ENCODE data around the gene LYPD1. TPM values are rescaled to one million over a fixed set of nuclear protein-coding genes. Genes with fewer than 3 reads are reported as not detected.

The LYPD1 gene
- total RNA-seq, 1 donor, result 25.2 TPM

DNA sequence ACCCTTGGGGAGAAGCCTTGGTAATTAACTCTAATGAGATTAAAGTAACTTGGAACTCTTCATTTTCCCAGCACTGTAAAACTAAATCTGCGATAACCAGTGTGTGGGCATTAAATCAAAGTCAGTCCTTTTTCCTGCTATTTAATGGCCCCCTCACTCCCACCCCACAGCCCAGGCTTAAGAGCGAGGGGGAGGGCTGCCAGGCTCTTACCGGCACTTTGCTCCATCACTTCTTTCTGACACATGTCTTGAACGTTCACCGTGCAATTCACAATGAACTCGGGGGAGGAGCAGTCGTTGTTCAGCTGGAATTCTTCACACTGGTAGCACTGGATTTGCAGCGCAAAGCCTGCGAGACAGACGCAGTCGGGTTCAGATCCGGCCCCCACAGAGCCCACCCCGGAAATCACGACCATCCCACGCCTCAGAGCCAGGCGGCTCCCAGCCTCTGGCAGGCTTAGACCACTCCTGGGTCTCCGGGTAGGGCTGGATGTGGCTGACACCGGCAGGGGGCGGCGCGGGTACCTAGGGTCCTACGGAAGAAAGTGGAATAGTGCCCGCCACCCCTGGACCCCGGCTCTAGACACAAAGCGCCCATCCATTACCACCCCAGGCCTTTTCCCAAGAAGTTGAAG lies 1.7 kb downstream of the LYPD1 start:
- H3K4me3 ChIP-seq (ENCODE audit: low read depth, low read length), result peak overlapping the region; percentile 83
- TF ChIP-seq, protein P1, sequence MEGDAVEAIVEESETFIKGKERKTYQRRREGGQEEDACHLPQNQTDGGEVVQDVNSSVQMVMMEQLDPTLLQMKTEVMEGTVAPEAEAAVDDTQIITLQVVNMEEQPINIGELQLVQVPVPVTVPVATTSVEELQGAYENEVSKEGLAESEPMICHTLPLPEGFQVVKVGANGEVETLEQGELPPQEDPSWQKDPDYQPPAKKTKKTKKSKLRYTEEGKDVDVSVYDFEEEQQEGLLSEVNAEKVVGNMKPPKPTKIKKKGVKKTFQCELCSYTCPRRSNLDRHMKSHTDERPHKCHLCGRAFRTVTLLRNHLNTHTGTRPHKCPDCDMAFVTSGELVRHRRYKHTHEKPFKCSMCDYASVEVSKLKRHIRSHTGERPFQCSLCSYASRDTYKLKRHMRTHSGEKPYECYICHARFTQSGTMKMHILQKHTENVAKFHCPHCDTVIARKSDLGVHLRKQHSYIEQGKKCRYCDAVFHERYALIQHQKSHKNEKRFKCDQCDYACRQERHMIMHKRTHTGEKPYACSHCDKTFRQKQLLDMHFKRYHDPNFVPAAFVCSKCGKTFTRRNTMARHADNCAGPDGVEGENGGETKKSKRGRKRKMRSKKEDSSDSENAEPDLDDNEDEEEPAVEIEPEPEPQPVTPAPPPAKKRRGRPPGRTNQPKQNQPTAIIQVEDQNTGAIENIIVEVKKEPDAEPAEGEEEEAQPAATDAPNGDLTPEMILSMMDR (IDR thresholded peaks at IDR 0.05; ENCODE audit: insufficient read depth, low read length), result peak; percentile 51
- peak; percentile 31 for DNase-seq (ENCODE audit: low read depth)

DNA sequence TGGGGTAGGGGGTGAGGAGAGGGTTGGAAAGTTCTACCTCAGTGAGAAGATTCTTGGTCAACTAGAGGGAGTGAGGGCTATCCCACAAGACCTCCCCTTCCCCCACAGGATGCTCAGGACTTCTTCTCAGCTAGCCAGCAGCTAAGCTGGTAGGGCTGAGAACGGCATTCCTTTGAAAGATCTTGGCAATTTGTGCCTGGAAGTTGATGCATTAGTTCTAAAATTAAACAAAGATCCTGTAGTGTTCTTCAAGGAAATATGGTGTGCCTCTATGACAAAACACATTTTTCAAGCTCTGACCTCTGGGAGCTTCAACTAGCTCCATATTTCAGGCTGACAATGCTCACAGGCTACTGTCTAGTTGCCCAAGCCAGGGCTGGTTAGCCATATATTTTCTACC lies 2.3 kb downstream of the LYPD1 start:
- peak; percentile 70 for DNase-seq (ENCODE audit: low read depth)
- TF ChIP-seq, protein P1 (IDR thresholded peaks at IDR 0.05; ENCODE audit: insufficient read depth, low read length), result no peak
- peak overlapping the region; percentile 83 for H3K4me3 ChIP-seq (ENCODE audit: low read depth, low read length)

DNA sequence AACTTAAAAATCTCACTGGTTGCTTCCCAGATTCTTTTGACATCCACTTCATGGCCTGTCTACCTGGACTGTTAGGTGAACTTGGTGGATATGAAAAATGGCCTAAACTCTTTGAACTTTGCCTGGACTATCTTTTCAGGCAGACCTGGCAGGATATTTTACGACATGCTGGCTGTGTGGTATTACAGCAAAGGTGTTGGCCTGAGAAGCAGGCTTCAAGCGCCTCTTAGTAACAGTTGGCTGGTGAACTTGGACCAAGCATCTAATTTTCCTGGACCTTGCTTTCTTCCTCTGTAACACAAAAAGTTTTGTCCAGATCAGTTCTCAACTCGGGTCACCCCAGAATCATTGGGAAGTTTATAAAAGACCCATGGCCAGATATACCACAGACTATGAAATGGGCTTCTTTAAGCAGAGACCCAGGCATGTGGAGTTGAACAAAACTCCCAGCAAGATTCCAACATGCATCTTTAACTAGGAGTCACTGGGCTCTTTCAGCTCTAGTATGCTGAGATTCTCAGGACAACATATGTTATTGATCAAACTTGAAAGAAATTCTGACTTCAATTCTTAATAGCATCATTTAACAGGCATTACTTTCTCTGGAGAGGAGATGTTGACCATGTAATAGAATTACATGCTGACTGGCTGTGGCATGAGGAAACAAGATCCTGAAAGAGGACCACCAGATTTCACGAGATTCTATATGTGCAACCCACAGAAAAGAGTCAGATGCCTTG lies 4.4 kb downstream of the LYPD1 start:
- TF ChIP-seq, protein P1 (IDR thresholded peaks at IDR 0.05; ENCODE audit: insufficient read depth, low read length), result no peak
- DNase-seq (ENCODE audit: low read depth), result peak; percentile 40

DNA sequence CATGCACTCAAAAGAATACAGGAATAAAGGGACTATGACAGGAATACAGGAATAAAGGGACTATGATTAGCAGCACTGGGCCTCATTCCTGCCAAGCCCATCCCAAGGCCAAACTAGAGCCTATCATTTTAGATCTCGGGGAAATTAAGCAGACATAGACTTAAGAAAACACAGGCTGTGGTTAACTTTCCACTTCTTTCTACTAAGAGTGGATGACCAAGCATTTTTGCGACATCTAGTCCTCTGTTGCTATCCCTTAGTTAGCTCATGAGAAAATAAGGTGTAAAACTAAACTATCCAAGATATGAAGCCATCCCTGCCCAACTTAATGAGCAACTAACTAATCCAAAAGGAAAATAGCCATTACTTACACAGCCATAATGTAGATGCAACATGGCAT lies 5.9 kb downstream of the LYPD1 start:
- TF ChIP-seq, protein P1 (IDR thresholded peaks at IDR 0.05; ENCODE audit: insufficient read depth, low read length), result no peak
- H3K4me3 ChIP-seq (ENCODE audit: low read depth, low read length), result no peak overlapping the region
- DNase-seq (ENCODE audit: low read depth), result peak; percentile 49

More for the DNA sequence above, 4.4 kb downstream of the LYPD1 start:
- H3K4me3 ChIP-seq (ENCODE audit: low read depth, low read length), result no peak overlapping the region

DNA sequence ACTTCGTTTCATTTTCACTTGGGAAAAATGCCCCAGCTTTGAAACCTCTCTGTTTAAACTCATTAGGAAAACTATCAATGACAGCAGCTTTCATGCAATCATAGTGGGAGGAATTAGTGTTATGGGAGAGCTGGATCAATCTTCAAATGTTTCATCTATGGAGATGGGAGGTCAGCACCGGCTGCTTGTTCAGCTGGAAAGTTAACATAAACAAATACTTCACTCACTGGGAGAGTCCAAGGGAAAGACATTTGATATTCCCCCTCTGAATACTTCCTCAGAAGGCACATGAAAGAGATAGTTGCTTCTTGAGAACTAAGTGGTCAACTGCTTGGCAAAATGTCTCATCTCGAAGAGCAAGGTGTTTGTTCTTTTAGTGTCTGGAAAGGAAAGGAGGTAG lies 7.3 kb downstream of the LYPD1 start:
- peak; percentile 19 for DNase-seq (ENCODE audit: low read depth)
- H3K4me3 ChIP-seq (ENCODE audit: low read depth, low read length), result no peak overlapping the region
- TF ChIP-seq, protein P1 (IDR thresholded peaks at IDR 0.05; ENCODE audit: insufficient read depth, low read length), result no peak

DNA sequence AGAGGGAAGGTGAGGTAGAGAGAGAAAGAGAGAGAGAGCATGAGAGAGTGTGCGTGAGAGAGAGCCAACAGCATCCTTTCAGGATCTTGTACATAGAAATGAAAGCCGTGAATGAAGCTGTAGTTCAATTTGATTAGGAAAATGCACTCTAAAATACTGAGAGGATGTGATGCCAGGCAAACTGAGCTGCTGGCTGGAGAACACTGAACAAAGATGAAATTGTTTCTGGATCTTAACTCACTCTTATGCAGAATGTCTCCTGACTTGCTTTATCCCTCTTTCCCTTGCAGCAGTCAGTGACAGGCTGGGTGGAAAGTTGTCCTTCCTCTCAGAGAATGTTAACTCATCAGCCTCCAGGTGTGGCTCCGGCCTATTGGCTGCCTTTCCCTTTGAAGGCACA lies 10.7 kb downstream of the LYPD1 start:
- DNase-seq (ENCODE audit: low read depth), result no peak
- H3K4me3 ChIP-seq (ENCODE audit: low read depth, low read length), result no peak overlapping the region
- TF ChIP-seq, protein P1 (IDR thresholded peaks at IDR 0.05; ENCODE audit: insufficient read depth, low read length), result no peak
